Hematopoietic multipotent progenitor cell (in vitro differentiated cells): ENCODE measurements around the gene EEFSEC. TPM values are rescaled to one million over a fixed set of nuclear protein-coding genes. Genes with fewer than 3 reads are reported as not detected.
A peak's percentile ranks its signal among the peaks of the same experiment; 100 is the strongest.

Experiments
- DNase-seq, 3 donors: peaks; one replicate each; pipeline ENCODE4 v3.0.0-alpha.2; 2011 to 2015; ENCODE audit warnings: low read depth in 2 of 3, low spot score in 2 of 3
- total RNA-seq: library from RNA; depleted of rRNA; stranded (reverse); fragments of >200 nt; gene quantifications from one replicate; pipeline ENCODE4 v1.2.3, GENCODE V29; 2012

The EEFSEC gene
- total RNA-seq, 1 donor: 27.5 TPM

GRCh38 chr3:128328546-128329458 is 175.5 kb downstream of the EEFSEC start:
- no peak for DNase-seq

- DNase-seq: no peak
Observed at GRCh38 chr3:128329491-128330213, 176.4 kb downstream of the EEFSEC start.

GRCh38 chr3:128330214-128330842 is 177.0 kb downstream of the EEFSEC start:
- no peak for DNase-seq

- DNase-seq: no peak
Observed at GRCh38 chr3:128334086-128334645, 180.9 kb downstream of the EEFSEC start.

- DNase-seq: no peak
Observed at GRCh38 chr3:128334766-128335165, 181.5 kb downstream of the EEFSEC start.

GRCh38 chr3:128335621-128336296 is 182.5 kb downstream of the EEFSEC start:
- no peak for DNase-seq

- DNase-seq: no peak
Observed at GRCh38 chr3:128336337-128337156, 183.3 kb downstream of the EEFSEC start.

GRCh38 chr3:128337305-128337704 is 184.0 kb downstream of the EEFSEC start:
- no peak for DNase-seq

GRCh38 chr3:128338536-128339330 is 185.5 kb downstream of the EEFSEC start:
- no peak for DNase-seq

GRCh38 chr3:128339491-128340012 is 186.3 kb downstream of the EEFSEC start:
- DNase-seq: no peak

GRCh38 chr3:128340198-128340903 is 187.1 kb downstream of the EEFSEC start:
- DNase-seq: no peak

GRCh38 chr3:128340904-128341555 is 187.7 kb downstream of the EEFSEC start:
- DNase-seq: no peak

- DNase-seq: no peak
Observed at GRCh38 chr3:128341659-128342395, 188.5 kb downstream of the EEFSEC start.

- DNase-seq: no peak
Observed at GRCh38 chr3:128342701-128343180, 189.5 kb downstream of the EEFSEC start.

GRCh38 chr3:128343287-128344051 is 190.2 kb downstream of the EEFSEC start:
- DNase-seq: peak in 2 of 3 donors; percentile 7 to 22
